Loucy (cell line): ENCODE data around the gene ATP5MC2.

Experiments
- H2AFZ ChIP-seq: fragments of 200-600 bp; sonication (generic); 2 replicates; pipeline ENCODE4 v1.6.0; 2016; ENCODE audit warnings: antibody characterized with exemption, mild to moderate bottlenecking, low read length, moderate library complexity
- H3F3A ChIP-seq: fragments of 200-600 bp; 2 replicates; pipeline ENCODE4 v1.6.0; 2016; ENCODE audit warnings: antibody characterized with exemption, low read depth, mild to moderate bottlenecking
- H3K27me3 ChIP-seq: fragments of 200-600 bp; sonication (generic); 2 replicates; pipeline ENCODE4 v1.6.1; 2014; ENCODE audit warnings: low read length, mild to moderate bottlenecking; ENCODE audit not compliant: insufficient read depth, poor library complexity, severe bottlenecking
- H3K36me3 ChIP-seq: fragments of 200-600 bp; sonication (generic); 2 replicates; pipeline ENCODE4 v1.6.1; 2016; ENCODE audit warnings: low read length; ENCODE audit not compliant: insufficient read depth
- H3K4me1 ChIP-seq: fragments of 200-600 bp; sonication (generic); 2 replicates; pipeline ENCODE4 v1.5.1; 2014; ENCODE audit warnings: low read length, mild to moderate bottlenecking; ENCODE audit not compliant: insufficient read depth, poor library complexity, severe bottlenecking
- H3K4me2 ChIP-seq: fragments of 200-600 bp; sonication (generic); 2 replicates; pipeline ENCODE4 v1.6.0; 2014; ENCODE audit warnings: antibody characterized with exemption, low read length, low read depth, mild to moderate bottlenecking; ENCODE audit not compliant: poor library complexity, severe bottlenecking
- H3K4me3 ChIP-seq: fragments of 200-600 bp; sonication (generic); 2 replicates; pipeline ENCODE4 v1.5.1; 2014; ENCODE audit warnings: low read length, mild to moderate bottlenecking, mixed read lengths; ENCODE audit not compliant: poor library complexity, severe bottlenecking
- H3K79me2 ChIP-seq: fragments of 200-600 bp; sonication (generic); 2 replicates; pipeline ENCODE4 v1.6.1; 2014; ENCODE audit warnings: low read length; ENCODE audit not compliant: insufficient read depth
- H3K9ac ChIP-seq: fragments of 200-600 bp; sonication (generic); 2 replicates; pipeline ENCODE4 v1.6.0; 2014; ENCODE audit warnings: mild to moderate bottlenecking, low read depth, low read length, moderate library complexity; ENCODE audit not compliant: poor library complexity, severe bottlenecking
- H3K9me2 ChIP-seq: fragments of 200-600 bp; sonication (generic); replicated peaks from 2 replicates; pipeline ENCODE4 v1.6.1; 2016; ENCODE audit warnings: low read depth, low read length, mixed read lengths
- H3K9me3 ChIP-seq: fragments of 200-600 bp; sonication (generic); 2 replicates; pipeline ENCODE4 v1.6.1; 2014; ENCODE audit warnings: mild to moderate bottlenecking, antibody characterized with exemption, low read length, low read depth; ENCODE audit not compliant: insufficient read depth
- H4K20me1 ChIP-seq: fragments of 200-600 bp; sonication (generic); 2 replicates; pipeline ENCODE4 v1.6.0; 2014; ENCODE audit warnings: antibody characterized with exemption, low read length, mild to moderate bottlenecking; ENCODE audit not compliant: insufficient read depth, poor library complexity, severe bottlenecking
- CTCF ChIP-seq: fragments of 200-600 bp; sonication (generic); conservative IDR thresholded peaks from 2 replicates; pipeline ENCODE4 v1.5.1; 2014; ENCODE audit warnings: mild to moderate bottlenecking, antibody characterized with exemption, low read length
- EZH2phosphoT487 ChIP-seq: fragments of 200-600 bp; IDR thresholded peaks from 2 replicates; pipeline ENCODE4 v1.6.1; 2018; ENCODE audit warnings: antibody characterized with exemption, mild to moderate bottlenecking, moderate library complexity, borderline replicate concordance

ATP5MC2 gene

GRCh38 chr12:53616950-53617349, 58.9 kb downstream of the ATP5MC2 start:
- Histone ChIP-seq H3K4me3 (no peak overlapping the region), H3K9me3 (no peaks in the 10 kb centered on the region), H3K9me2 (no peaks in the 10 kb centered on the region), H4K20me1 (no peaks in the 10 kb centered on the region), H3K4me1 (peaks cover 18% of the 10 kb centered on the region), H3K79me2 (peaks cover 62% of the 10 kb centered on the region), H3K27me3 (no peaks in the 10 kb centered on the region), H2AFZ (no peak overlapping the region), H3K36me3 (no peaks in the 10 kb centered on the region), H3K4me2 (no peak overlapping the region), H3F3A (no peaks in the 10 kb centered on the region), H3K9ac (no peak overlapping the region)
- no peak for TF ChIP-seq EZH2phosphoT487
- no peak for TF ChIP-seq CTCF
